ENCODE measurements around the gene ANKRD36. TPM values are rescaled to one million over a fixed set of nuclear protein-coding genes. Genes with fewer than 3 reads are reported as not detected.
"Not testable (repeated sequence)": the region's sequence is repeated elsewhere in the genome, so short reads cannot be mapped to it uniquely, and the experiment has no call there.

The ANKRD36 gene
- total RNA-seq, 6 experiments from 2014 or later = 2.8 to 4.8 (median 4.2) TPM

GRCh38 chr2:97082206-97082605 is 30.7 kb upstream of the ANKRD36 start:
- H3K27me3 ChIP-seq; H3K4me3 ChIP-seq; H3K4me1 ChIP-seq; H3K9me3 ChIP-seq; H3K36me3 ChIP-seq; DNase-seq; H3K27ac ChIP-seq; intact Hi-C loops (cut with DNase I): not testable (repeated sequence)
- ATAC-seq = peak in 3 of 4 donors; percentile 13 to 19 (median 16)
- no CpG with 5 or more reads among the region's 9 CpGs for WGBS (ENCODE audit: insufficient coverage, low coverage, low lambda C conversion rate, missing lambda C conversion rate)

GRCh38 chr2:97083516-97083915 is 29.4 kb upstream of the ANKRD36 start:
- ATAC-seq; DNase-seq; intact Hi-C loops (cut with DNase I): not testable (repeated sequence)

GRCh38 chr2:97085093-97085492 is 27.9 kb upstream of the ANKRD36 start:
- peak in 1 of 4 donors; percentile 39 for ATAC-seq
- H3K27me3 ChIP-seq; H3K4me3 ChIP-seq; H3K36me3 ChIP-seq; H3K4me1 ChIP-seq; H3K27ac ChIP-seq; DNase-seq; intact Hi-C loops (cut with DNase I); H3K9me3 ChIP-seq: not testable (repeated sequence)
- no CpG with 5 or more reads among the region's 7 CpGs for WGBS (ENCODE audit: insufficient coverage, low coverage, low lambda C conversion rate, missing lambda C conversion rate)

More at GRCh38 chr2:97083516-97083915, 29.4 kb upstream of the ANKRD36 start:
- not testable (repeated sequence) for H3K36me3 ChIP-seq, H3K9me3 ChIP-seq, H3K27ac ChIP-seq, H3K27me3 ChIP-seq, H3K4me3 ChIP-seq, H3K4me1 ChIP-seq
- WGBS (ENCODE audit: insufficient coverage, low coverage, low lambda C conversion rate, missing lambda C conversion rate) = 80% methylated on average over 4 of the region's 7 CpGs

GRCh38 chr2:97088706-97089105 is 24.2 kb upstream of the ANKRD36 start:
- H3K36me3 ChIP-seq; H3K27ac ChIP-seq; H3K4me3 ChIP-seq; intact Hi-C loops (cut with DNase I); H3K4me1 ChIP-seq; DNase-seq; H3K9me3 ChIP-seq; H3K27me3 ChIP-seq: not testable (repeated sequence)
- WGBS (ENCODE audit: insufficient coverage, low coverage, low lambda C conversion rate, missing lambda C conversion rate) = no CpG with 5 or more reads among the region's 1 CpG
- peak; percentile 45 to 87 (median 52) for ATAC-seq

GRCh38 chr2:97092946-97093345 is 20.0 kb upstream of the ANKRD36 start:
- not testable (repeated sequence) for ATAC-seq, DNase-seq

GRCh38 chr2:97093983-97094771 is 18.8 kb upstream of the ANKRD36 start:
- H3K27ac ChIP-seq; H3K4me1 ChIP-seq; H3K27me3 ChIP-seq; DNase-seq; intact Hi-C loops (cut with DNase I); H3K36me3 ChIP-seq; H3K9me3 ChIP-seq: not testable (repeated sequence)
- peak in 3 of 4 donors; percentile 3 to 15 (median 4) for ATAC-seq
- H3K4me3 ChIP-seq = peak overlapping the region in 1 of 3 donors; percentile 35
- WGBS (ENCODE audit: insufficient coverage, low coverage, low lambda C conversion rate, missing lambda C conversion rate) = no CpG with 5 or more reads among the region's 33 CpGs

More at GRCh38 chr2:97092946-97093345, 20.0 kb upstream of the ANKRD36 start:
- H3K4me3 ChIP-seq; H3K4me1 ChIP-seq; H3K36me3 ChIP-seq; H3K9me3 ChIP-seq; H3K27ac ChIP-seq; H3K27me3 ChIP-seq; intact Hi-C loops (cut with DNase I): not testable (repeated sequence)
- 100% methylated on average over 1 of the region's 2 CpGs for WGBS (ENCODE audit: insufficient coverage, low coverage, low lambda C conversion rate, missing lambda C conversion rate)

GRCh38 chr2:97094772-97095611 is 18.0 kb upstream of the ANKRD36 start, which contains the start of gene FAHD2B:
FAHD2B (minus strand) TSS chr2:97094882; CDS start chr2:97091706, 3,176 bp downstream.
- H3K4me1 ChIP-seq; intact Hi-C loops (cut with DNase I); H3K36me3 ChIP-seq; H3K27ac ChIP-seq; H3K27me3 ChIP-seq; H3K9me3 ChIP-seq: not testable (repeated sequence)
- peak within 1 kb of the TSS in 2 of 3 donors; percentile 23 to 35 for H3K4me3 ChIP-seq
- peak; percentile 84 to 90 (median 89) for DNase-seq
- WGBS (ENCODE audit: insufficient coverage, low coverage, low lambda C conversion rate, missing lambda C conversion rate) = no CpG with 5 or more reads among the region's 48 CpGs
- ATAC-seq = peak; percentile 92 to 97 (median 96)

All from right lobe of liver (tissue), 6 donors.